MM.1S (cell line): ENCODE results near the gene IFNK.

Experiments used
- DNase-seq: peaks from one replicate; pipeline ENCODE4 v3.0.0-alpha.2; 2015
- H2AFZ ChIP-seq: fragments of 300-600 bp; sonication (generic); 2 replicates; pipeline ENCODE4 v1.6.0; 2016; ENCODE audit warnings: antibody characterized with exemption, low read length
- H3F3A ChIP-seq: fragments of 300-600 bp; sonication (generic); 2 replicates; pipeline ENCODE4 v1.6.1; 2016; ENCODE audit warnings: mild to moderate bottlenecking, antibody characterized with exemption, low read length, moderate library complexity, mixed read lengths; ENCODE audit not compliant: insufficient read depth
- H3K27ac ChIP-seq: fragments of 300-600 bp; sonication (generic); 2 replicates; pipeline ENCODE4 v1.5.1; 2016; ENCODE audit warnings: mild to moderate bottlenecking, low read length
- H3K27me3 ChIP-seq: fragments of 300-600 bp; sonication (generic); replicated peaks from 2 replicates; pipeline ENCODE4 v1.6.0; 2016; ENCODE audit warnings: low read length; ENCODE audit not compliant: insufficient read depth
- H3K36me3 ChIP-seq: fragments of 300-600 bp; sonication (generic); replicated peaks from 2 replicates; pipeline ENCODE4 v1.6.1; 2016; ENCODE audit warnings: mild to moderate bottlenecking, low read length, mixed read lengths; ENCODE audit not compliant: insufficient read depth
- H3K4me1 ChIP-seq: fragments of 300-600 bp; sonication (generic); 2 replicates; pipeline ENCODE4 v1.6.1; 2016; ENCODE audit warnings: low read length, mixed read lengths
- H3K4me2 ChIP-seq: fragments of 300-600 bp; sonication (generic); 2 replicates; pipeline ENCODE4 v1.6.0; 2016; ENCODE audit warnings: low read depth, low read length
- H3K4me3 ChIP-seq: fragments of 300-600 bp; sonication (generic); 2 replicates; pipeline ENCODE4 v1.5.1; 2016; ENCODE audit warnings: low read length, mixed read lengths
- H3K79me2 ChIP-seq: fragments of 300-600 bp; sonication (generic); 2 replicates; pipeline ENCODE4 v1.6.1; 2016; ENCODE audit warnings: mixed run types, low read length, mixed read lengths
- H3K9ac ChIP-seq: fragments of 300-600 bp; sonication (generic); 2 replicates; pipeline ENCODE4 v1.6.1; 2016; ENCODE audit warnings: low read length, mixed read lengths
- H3K9me2 ChIP-seq: fragments of 300-600 bp; sonication (generic); replicated peaks from 2 replicates; pipeline ENCODE4 v1.6.1; 2016; ENCODE audit warnings: mild to moderate bottlenecking, low read length, mixed read lengths; ENCODE audit not compliant: insufficient read depth
- H3K9me3 ChIP-seq: fragments of 300-600 bp; sonication (generic); replicated peaks from 2 replicates; pipeline ENCODE4 v1.6.1; 2016; ENCODE audit warnings: mild to moderate bottlenecking, low read length, mixed read lengths; ENCODE audit not compliant: insufficient read depth
- H4K20me1 ChIP-seq: fragments of 300-600 bp; sonication (generic); 2 replicates; pipeline ENCODE4 v1.6.1; 2016; ENCODE audit warnings: mild to moderate bottlenecking, low read length, moderate library complexity, mixed read lengths; ENCODE audit not compliant: insufficient read depth
- EZH2 ChIP-seq: fragments of 300-600 bp; sonication (generic); optimal IDR thresholded peaks from 2 replicates; pipeline ENCODE3; 2017; ENCODE audit warnings: low read depth, mild to moderate bottlenecking, antibody characterized with exemption, low read length, mixed read lengths
- EZH2phosphoT487 ChIP-seq: fragments of 300-600 bp; sonication (generic); IDR thresholded peaks from 2 replicates; pipeline ENCODE4 v1.6.1; 2018; ENCODE audit warnings: antibody characterized with exemption, low read length
- TF ChIP-seq, protein P1 (sequence below): fragments of 300-600 bp; sonication (generic); IDR thresholded peaks from 2 replicates; pipeline ENCODE4 v1.5.1; 2016; ENCODE audit warnings: antibody characterized with exemption, low read length, mixed read lengths

IFNK gene

DNA sequence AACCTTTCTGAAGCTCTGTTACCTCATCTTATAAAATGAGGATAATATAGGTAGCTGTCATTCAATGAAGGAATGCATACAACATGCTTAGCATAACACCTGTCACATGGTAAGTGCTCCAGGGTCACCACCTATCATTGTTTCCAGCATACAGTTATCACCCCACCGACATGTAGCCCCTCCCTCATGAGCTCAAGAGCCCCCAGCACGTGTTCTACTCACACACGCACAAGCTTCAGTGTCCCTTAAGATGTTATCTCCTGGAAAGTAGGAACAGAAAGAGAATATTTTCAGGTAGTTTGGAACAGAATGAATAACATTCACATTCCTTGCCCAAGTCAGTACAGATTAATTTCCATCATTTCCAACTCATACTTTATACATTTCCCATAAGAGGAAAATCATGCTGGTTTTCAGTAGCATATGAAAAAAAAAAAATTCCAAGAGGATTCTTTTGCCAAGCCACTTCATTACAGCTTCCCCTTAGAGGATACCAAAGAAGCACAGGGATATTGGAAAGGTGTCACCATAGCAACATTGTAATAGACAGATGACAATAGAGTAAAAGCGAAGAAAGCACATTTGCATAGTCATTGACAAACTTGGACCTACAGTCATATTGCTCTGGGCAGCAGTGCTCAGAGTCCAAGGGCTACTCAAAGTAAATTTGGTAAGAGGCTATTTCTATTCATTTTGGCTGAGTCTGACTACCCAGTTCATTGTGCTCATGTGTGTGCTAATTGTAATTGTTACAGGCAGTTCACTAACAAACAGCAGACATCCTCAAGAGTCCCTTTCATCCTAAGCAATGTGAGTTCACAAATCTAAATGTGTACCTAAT is 7.0 kb downstream of the IFNK start:
- DNase-seq, result no peak
- no peak overlapping the region for H3K4me3 ChIP-seq
- no peaks in the 10 kb centered on the region for H3K79me2 ChIP-seq
- H3K9me3 ChIP-seq, result no peaks in the 10 kb centered on the region
- no peaks in the 10 kb centered on the region for H3K27me3 ChIP-seq
- H4K20me1 ChIP-seq, result no peaks in the 10 kb centered on the region
- H3K4me2 ChIP-seq, result no peak overlapping the region
- no peaks in the 10 kb centered on the region for H3K9me2 ChIP-seq
- TF ChIP-seq, protein P1, sequence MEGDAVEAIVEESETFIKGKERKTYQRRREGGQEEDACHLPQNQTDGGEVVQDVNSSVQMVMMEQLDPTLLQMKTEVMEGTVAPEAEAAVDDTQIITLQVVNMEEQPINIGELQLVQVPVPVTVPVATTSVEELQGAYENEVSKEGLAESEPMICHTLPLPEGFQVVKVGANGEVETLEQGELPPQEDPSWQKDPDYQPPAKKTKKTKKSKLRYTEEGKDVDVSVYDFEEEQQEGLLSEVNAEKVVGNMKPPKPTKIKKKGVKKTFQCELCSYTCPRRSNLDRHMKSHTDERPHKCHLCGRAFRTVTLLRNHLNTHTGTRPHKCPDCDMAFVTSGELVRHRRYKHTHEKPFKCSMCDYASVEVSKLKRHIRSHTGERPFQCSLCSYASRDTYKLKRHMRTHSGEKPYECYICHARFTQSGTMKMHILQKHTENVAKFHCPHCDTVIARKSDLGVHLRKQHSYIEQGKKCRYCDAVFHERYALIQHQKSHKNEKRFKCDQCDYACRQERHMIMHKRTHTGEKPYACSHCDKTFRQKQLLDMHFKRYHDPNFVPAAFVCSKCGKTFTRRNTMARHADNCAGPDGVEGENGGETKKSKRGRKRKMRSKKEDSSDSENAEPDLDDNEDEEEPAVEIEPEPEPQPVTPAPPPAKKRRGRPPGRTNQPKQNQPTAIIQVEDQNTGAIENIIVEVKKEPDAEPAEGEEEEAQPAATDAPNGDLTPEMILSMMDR, result no peak
- TF ChIP-seq EZH2, result no peak
- no peak for TF ChIP-seq EZH2phosphoT487
- no peak overlapping the region for H3K9ac ChIP-seq
- H3F3A ChIP-seq, result no peaks in the 10 kb centered on the region
- no peak overlapping the region for H2AFZ ChIP-seq
- H3K27ac ChIP-seq, result no peak overlapping the region
- H3K4me1 ChIP-seq, result no peaks in the 10 kb centered on the region
- H3K36me3 ChIP-seq, result no peaks in the 10 kb centered on the region

DNA sequence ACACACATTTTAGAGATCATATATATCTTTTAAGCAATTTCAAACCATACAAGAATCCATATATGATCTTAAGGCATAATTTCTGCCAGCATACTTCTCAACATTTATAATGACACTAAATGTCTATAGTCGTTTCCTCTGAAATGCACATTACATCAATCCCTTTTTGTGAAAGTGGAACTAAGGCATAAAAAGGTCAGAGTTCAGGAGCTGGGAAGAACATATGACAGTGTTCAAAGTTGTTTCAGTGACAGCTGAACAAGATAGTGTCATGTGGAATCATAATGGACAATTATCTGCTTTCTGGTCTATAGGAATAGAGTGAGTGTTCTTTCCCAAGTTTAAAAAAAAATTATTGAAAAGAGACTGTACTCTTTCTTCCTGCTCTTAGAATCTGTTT is 8.0 kb downstream of the IFNK start:
- Histone ChIP-seq H3K4me1 (no peaks in the 10 kb centered on the region), H3K9ac (no peak overlapping the region), H3K27ac (no peak overlapping the region), H3K36me3 (no peaks in the 10 kb centered on the region), H2AFZ (no peak overlapping the region), H4K20me1 (no peaks in the 10 kb centered on the region), H3F3A (no peaks in the 10 kb centered on the region), H3K9me3 (no peaks in the 10 kb centered on the region), H3K79me2 (no peaks in the 10 kb centered on the region), H3K27me3 (no peaks in the 10 kb centered on the region), H3K9me2 (no peaks in the 10 kb centered on the region), H3K4me2 (no peak overlapping the region), H3K4me3 (no peak overlapping the region)
- TF ChIP-seq EZH2 (no peak), EZH2phosphoT487 (no peak)
- TF ChIP-seq, protein P1, result no peak
- DNase-seq, result no peak

DNA sequence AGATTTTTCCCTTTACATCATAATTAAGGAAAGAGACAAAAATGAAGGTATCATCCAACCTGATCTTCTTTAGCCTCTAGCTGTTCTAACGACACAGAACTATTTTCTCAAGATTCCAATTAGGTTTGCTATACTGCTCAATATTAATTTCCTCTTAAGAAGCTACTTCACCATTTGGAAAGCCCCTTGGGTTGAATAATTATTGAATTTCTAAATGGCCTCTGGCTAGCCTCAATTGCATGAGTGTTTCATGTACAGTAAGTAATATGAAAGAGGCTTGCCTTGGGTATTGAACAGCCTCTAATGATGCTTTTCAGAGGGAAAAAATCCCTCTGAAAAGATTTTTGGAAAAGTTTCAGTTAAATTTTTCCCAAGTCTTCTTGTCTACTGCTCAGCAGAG is 9.2 kb downstream of the IFNK start:
- H3K9me2 ChIP-seq, result no peaks in the 10 kb centered on the region
- no peaks in the 10 kb centered on the region for H3K9me3 ChIP-seq
- H3K4me2 ChIP-seq, result no peak overlapping the region
- no peak overlapping the region for H3K4me3 ChIP-seq
- no peaks in the 10 kb centered on the region for H3K4me1 ChIP-seq
- H3K9ac ChIP-seq, result no peak overlapping the region
- H3K36me3 ChIP-seq, result no peaks in the 10 kb centered on the region
- H3K79me2 ChIP-seq, result no peaks in the 10 kb centered on the region
- H3F3A ChIP-seq, result no peaks in the 10 kb centered on the region
- no peak for DNase-seq
- H3K27me3 ChIP-seq, result no peaks in the 10 kb centered on the region
- H4K20me1 ChIP-seq, result no peaks in the 10 kb centered on the region
- no peak overlapping the region for H2AFZ ChIP-seq
- no peak overlapping the region for H3K27ac ChIP-seq
- TF ChIP-seq EZH2phosphoT487 (no peak), EZH2 (no peak)
- TF ChIP-seq, protein P1, result no peak
